ENCODE measurements around the gene ISLR. TPM values are rescaled to one million over a fixed set of nuclear protein-coding genes. Genes with fewer than 3 reads are reported as not detected.

ISLR gene
- total RNA-seq, 6 experiments from 2014 or later, result 1.7 to 6.3 (median 1.9) TPM

DNA sequence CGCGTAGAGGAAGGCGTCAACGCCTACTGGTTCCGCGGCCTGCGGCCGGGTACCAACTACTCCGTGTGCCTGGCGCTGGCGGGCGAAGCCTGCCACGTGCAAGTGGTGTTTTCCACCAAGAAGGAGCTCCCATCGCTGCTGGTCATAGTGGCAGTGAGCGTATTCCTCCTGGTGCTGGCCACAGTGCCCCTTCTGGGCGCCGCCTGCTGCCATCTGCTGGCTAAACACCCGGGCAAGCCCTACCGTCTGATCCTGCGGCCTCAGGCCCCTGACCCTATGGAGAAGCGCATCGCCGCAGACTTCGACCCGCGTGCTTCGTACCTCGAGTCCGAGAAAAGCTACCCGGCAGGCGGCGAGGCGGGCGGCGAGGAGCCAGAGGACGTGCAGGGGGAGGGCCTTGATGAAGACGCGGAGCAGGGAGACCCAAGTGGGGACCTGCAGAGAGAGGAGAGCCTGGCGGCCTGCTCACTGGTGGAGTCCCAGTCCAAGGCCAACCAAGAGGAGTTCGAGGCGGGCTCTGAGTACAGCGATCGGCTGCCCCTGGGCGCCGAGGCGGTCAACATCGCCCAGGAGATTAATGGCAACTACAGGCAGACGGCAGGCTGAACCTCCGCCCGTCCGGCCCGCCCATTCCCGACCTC, 39.0 kb upstream of the ISLR start:
- H3K27me3 Mint-ChIP-seq (ENCODE audit: insufficient read depth), result peaks cover 44% of the 10 kb centered on the region
- peak; percentile 66 for TF ChIP-seq CTCF (IDR thresholded peaks at IDR 0.05)
- peak; percentile 16 for DNase-seq

GRCh38 chr15:74135041-74135565, 38.4 kb upstream of the ISLR start:
- H3K4me1 Mint-ChIP-seq (ENCODE audit: low read depth), result peaks cover 18% of the 10 kb centered on the region
- TF ChIP-seq CTCF (IDR thresholded peaks at IDR 0.05), result no peak
- H3K4me3 Mint-ChIP-seq, result no peak overlapping the region; the same call in 1 of the 2 replicates
- no peaks in the 10 kb centered on the region for H3K36me3 Mint-ChIP-seq (ENCODE audit: low read depth)
- no peak for DNase-seq
- H3K9me3 Mint-ChIP-seq, result peaks cover 3% of the 10 kb centered on the region; the same call in 1 of the 2 replicates
- no peak overlapping the region for H3K27ac Mint-ChIP-seq
- peaks cover 39% of the 10 kb centered on the region for H3K27me3 Mint-ChIP-seq (ENCODE audit: insufficient read depth)

More for the DNA sequence above, 39.0 kb upstream of the ISLR start:
- no peak overlapping the region for H3K27ac Mint-ChIP-seq
- peaks cover 21% of the 10 kb centered on the region for H3K4me1 Mint-ChIP-seq (ENCODE audit: low read depth)
- peaks cover 3% of the 10 kb centered on the region; the same call in 1 of the 2 replicates for H3K9me3 Mint-ChIP-seq
- no peak overlapping the region for H3K4me3 Mint-ChIP-seq
- no peaks in the 10 kb centered on the region for H3K36me3 Mint-ChIP-seq (ENCODE audit: low read depth)

DNA sequence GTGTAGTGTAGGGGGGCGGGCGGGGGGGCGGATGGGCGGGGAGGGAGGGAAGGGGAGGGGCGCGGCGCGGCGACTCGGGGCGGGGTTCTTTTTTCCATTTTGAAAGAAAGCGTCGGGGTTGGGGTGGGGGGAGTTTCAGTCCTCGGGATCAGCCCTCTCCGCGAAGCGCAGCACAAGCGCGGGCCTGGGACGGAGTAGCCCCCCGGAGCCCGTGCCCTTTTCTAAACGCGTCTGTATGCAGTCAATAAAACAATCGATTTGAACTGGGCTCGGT, 37.0 kb upstream of the ISLR start:
- Mint-ChIP-seq H3K27ac (peak overlapping the region; percentile 71), H3K4me1 (ENCODE audit: low read depth) (peaks cover 10% of the 10 kb centered on the region), H3K9me3 (peaks cover 3% of the 10 kb centered on the region; the same call in 1 of the 2 replicates), H3K4me3 (peak overlapping the region; percentile 86), H3K27me3 (ENCODE audit: insufficient read depth) (peaks cover 30% of the 10 kb centered on the region), H3K36me3 (ENCODE audit: low read depth) (no peaks in the 10 kb centered on the region)
- TF ChIP-seq CTCF (IDR thresholded peaks at IDR 0.05), result no peak
- no peak for DNase-seq

DNA sequence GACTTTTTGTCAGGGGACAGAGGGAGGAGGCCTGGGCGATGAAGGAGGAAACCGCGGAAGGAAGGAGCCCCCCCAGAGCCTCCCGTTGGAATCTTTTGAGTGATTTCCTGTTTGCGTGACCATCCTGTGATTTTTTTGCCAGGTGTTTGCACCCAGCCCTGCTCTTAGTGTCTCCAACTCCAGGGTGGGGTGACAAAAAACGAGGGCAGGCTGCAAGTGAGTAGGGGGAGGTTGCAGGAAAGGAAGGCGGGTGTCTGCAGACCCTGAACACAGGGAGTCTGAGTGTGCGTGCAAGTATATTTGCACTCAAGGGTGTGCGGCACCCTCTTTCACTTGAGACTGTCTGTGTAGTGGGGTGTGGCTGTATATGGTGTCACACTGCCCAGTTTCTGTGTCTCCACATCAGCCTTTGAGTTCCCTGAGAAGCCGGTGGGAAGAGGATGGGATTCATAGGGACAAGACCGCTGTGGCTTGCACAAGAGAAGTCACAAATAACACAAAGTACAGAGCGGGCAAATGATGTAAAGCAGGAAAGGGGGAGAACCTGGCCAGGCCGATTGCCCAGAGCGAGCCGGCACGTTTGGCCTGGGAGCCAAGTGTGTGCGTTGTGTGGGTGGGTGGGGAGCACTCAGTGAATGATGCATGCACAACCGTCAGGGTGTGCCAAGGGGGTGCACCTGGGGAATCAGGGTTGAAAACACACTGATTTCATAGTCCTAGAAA, 36.5 kb upstream of the ISLR start:
- peaks cover 29% of the 10 kb centered on the region for H3K27me3 Mint-ChIP-seq (ENCODE audit: insufficient read depth)

DNA sequence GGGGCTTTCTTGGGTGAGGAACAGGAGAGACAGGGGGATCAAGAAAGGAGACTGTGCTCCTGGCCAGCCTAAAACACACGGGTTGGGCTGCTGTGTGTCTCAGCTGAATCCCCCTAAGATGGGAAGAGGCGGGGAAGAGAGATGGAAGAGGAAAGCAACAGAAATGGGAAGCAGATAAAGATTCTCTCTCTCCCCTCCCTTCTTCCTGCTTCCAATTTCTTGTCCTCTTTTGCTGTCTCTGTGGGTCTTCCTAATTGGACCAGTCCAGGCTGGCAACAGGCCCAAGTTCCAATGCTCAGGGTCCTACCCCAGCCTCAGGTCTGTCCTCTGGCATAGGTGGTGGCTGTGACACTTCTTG, 36.0 kb upstream of the ISLR start:
- H3K36me3 Mint-ChIP-seq (ENCODE audit: low read depth), result no peaks in the 10 kb centered on the region
- peaks cover 25% of the 10 kb centered on the region for H3K27me3 Mint-ChIP-seq (ENCODE audit: insufficient read depth)
- no peak overlapping the region; the same call in 1 of the 2 replicates for H3K4me3 Mint-ChIP-seq
- TF ChIP-seq CTCF (IDR thresholded peaks at IDR 0.05), result no peak
- H3K27ac Mint-ChIP-seq, result no peak overlapping the region
- H3K4me1 Mint-ChIP-seq (ENCODE audit: low read depth), result peaks cover 10% of the 10 kb centered on the region
- DNase-seq, result no peak
- peaks cover 3% of the 10 kb centered on the region; the same call in 1 of the 2 replicates for H3K9me3 Mint-ChIP-seq

More for the DNA sequence above, 36.5 kb upstream of the ISLR start:
- Mint-ChIP-seq H3K4me3 (peak overlapping the region; percentile 86), H3K9me3 (peaks cover 3% of the 10 kb centered on the region; the same call in 1 of the 2 replicates), H3K27ac (peak overlapping the region; percentile 71), H3K4me1 (ENCODE audit: low read depth) (peaks cover 10% of the 10 kb centered on the region), H3K36me3 (ENCODE audit: low read depth) (no peaks in the 10 kb centered on the region)
- DNase-seq, result no peak
- no peak for TF ChIP-seq CTCF (IDR thresholded peaks at IDR 0.05)

All from HFFc6 (cell line).